Posterior vena cava (tissue), 2 donors: ENCODE results near the gene PIAS4. TPM values are rescaled to one million over a fixed set of nuclear protein-coding genes. Genes with fewer than 3 reads are reported as not detected.

Experiments
- DNase-seq: peaks from one replicate; pipeline ENCODE4 v3.0.0-alpha.2; 2020; ENCODE audit warnings: low spot score
- intact Hi-C, 2 donors: fragments of 100-400 bp; cut with DNase I; formaldehyde crosslinking; loops; one replicate each; pipeline versions ENCODE4 v1.14.1 to v1.14.2; 2022 to 2023
- microRNA-seq, 2 donors: library from miRNA; unstranded; fragments of <30 nt; microRNA quantifications; one replicate each; pipeline ENCODE4 v1.2.0, GENCODE V29; 2020 to 2021; ENCODE audit warnings: borderline microRNAs expressed in 2 of 2
- total RNA-seq, 2 donors: library from RNA; stranded (reverse); fragmentation: NEBNext Ultra II Directional; extraction: Animal tissue kit (Norgen Biotek cat#: 25700); gene quantifications; one replicate each; pipeline ENCODE4 v1.2.1, GENCODE V29; 2021
- donor health status: DM: yes; HTN: yes; CAD: no.
- donor health status: DM: yes; HTN: yes; CAD: no.

The PIAS4 gene
- total RNA-seq, 2 donors from 2014 or later, result 14.4 to 16.1 TPM

- intact Hi-C loops, result no loop called here
- DNase-seq, result no peak
These were observed 76.4 kb downstream of the PIAS4 start for GRCh38 chr19:4083677-4084546.

DNA sequence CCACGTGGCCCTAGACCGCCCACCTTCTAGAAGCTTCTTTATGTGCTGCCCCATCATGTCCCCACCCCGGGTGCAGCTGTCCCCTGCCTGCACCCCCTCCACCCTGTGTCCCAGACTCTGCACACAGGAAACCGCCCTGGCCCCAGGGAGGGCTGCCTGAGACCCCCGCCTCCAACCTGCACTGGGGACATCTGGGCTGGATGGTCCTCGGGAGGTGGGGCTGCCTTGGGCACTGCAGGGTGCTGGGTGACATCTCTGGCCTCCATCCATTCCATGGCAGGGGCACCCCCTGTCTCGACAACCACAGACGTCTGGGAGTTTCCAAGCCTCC, 77.0 kb downstream of the PIAS4 start:
- DNase-seq, result no peak
- intact Hi-C loops, result no loop called here

DNA sequence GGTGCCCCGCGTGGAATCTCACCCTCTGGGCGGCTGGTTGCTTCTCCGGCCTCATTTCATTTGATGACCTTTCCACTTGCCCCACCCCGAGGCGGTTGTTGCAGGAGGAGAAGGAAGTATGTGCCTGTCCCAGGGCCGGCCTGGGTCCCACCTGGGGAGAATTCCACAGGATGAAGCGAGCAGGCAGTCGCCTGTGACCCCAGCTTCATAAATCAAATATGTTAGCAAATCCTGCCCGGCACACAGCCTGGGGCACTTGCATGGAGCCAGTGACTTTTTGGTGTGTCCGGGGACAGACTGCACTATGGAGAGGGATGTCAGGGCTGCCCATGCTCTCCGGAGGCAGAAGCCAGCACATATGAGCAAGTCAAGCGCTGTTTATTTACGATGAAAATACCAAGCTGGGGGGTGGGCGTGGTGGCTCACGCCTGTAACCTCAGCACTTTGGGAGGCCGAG, 78.9 kb downstream of the PIAS4 start:
- intact Hi-C loops, result no loop called here
- no peak for DNase-seq

DNA sequence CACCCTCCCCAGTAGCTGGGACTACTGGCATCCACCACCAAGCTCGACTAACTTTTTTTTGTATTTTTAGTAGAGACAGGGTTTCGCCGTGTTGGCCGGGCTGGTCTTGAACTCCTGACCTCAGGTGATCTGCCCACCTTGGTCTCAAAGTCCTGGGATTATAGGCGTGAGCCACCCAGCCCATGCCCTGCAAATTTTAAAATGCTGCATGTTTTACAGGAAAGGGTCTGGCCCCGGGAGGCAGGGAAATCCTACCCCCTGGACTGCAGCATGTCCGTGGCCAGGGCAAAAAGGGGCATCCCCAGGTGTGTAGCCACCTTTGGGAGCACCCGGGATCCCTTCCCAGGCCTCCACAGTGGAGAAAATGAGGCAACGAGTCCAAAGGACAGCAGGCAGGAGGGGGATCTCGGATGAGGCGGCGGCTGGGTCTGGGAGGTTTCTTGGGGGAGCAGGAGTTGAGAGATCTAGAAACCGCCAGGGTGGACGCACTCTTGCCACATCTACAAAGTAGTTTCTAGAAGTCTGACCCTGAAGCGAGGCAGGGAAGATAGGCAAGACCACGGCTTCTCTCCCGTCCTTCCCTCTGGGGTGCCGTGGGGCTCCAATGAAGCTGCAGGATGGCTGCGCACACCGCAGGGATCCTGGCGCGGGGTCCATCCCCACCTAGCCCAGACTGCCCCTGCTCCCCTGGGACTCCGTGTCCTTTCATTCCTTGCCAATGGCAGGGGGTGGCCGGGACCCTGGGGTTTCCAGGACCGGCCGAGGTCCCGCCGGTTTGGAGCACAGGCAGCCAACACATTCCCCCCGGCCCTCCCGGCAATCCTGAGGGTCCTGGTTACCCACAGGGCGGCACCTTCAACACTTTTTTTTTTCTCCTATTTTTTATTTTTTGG, 80.5 kb downstream of the PIAS4 start:
- intact Hi-C loops, result no loop called here
- no peak for DNase-seq

DNA sequence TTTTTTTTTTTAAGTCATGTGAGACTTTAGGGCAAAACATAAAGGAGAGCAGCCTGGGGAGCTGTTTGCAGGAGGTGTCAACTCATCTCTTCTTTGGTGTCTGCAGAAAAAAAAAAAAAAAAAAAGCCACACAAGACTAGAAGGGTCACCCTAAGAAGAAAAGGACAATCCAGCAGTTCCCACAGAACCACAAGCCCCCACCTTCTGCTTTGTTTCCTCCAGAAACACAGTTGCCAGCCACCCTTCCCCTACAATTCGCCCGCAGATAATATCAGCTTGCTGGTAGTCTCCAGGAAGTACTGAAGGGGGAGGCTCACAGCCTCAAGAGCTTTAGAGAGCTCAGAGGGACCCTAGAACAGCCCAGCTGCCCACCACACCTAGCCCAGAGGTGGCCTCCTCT, 81.4 kb downstream of the PIAS4 start:
- no peak for DNase-seq
- intact Hi-C loops, result no loop called here

Small RNA genes lying within 50 kb of the gene (microRNA-seq; reads per million reads assigned to microRNA genes)
- gene MIR637, result 0 reads per million in 2 donors

Other genes starting within 250 kb of the PIAS4 start
- gene APBA3, start 246.0 kb upstream of the PIAS4 start, total RNA-seq, result 10 to 100 TPM; 10.5 to 13.1 TPM
- gene MRPL54, start 245.1 kb upstream of the PIAS4 start, total RNA-seq, result 10 to 100 TPM; 45.3 to 58.8 TPM
- not detected for gene RAX2, start 235.5 kb upstream of the PIAS4 start, total RNA-seq
- 1 to 10 TPM; 1.1 to 2.8 TPM for gene MATK, start 221.4 kb upstream of the PIAS4 start, total RNA-seq
- not detected for gene ZFR2, start 138.7 kb upstream of the PIAS4 start, total RNA-seq
- under 1 TPM in 1 of 2 donors, not detected in 1; 0.05 TPM for gene ATCAY, start 127.1 kb upstream of the PIAS4 start, total RNA-seq
- 1 to 10 TPM in 1 of 2 donors, under 1 TPM in 1; 0.51 to 2.3 TPM for gene NMRK2, start 74.7 kb upstream of the PIAS4 start, total RNA-seq
- 10 to 100 TPM; 64.5 to 94.9 TPM for gene DAPK3, start 36.6 kb upstream of the PIAS4 start, total RNA-seq
- 1,000 to 10,000 TPM; 1,536 to 1,555 TPM for gene EEF2, start 22.3 kb upstream of the PIAS4 start, total RNA-seq
- 10 to 100 TPM; 41.8 to 50.6 TPM for gene ZBTB7A, start 59.2 kb downstream of the PIAS4 start, total RNA-seq
- 10 to 100 TPM; 82.8 to 88.4 TPM for gene MAP2K2, start 116.4 kb downstream of the PIAS4 start, total RNA-seq
- not detected for gene CREB3L3, start 145.9 kb downstream of the PIAS4 start, total RNA-seq
- gene SIRT6, start 174.8 kb downstream of the PIAS4 start, total RNA-seq, result 10 to 100 TPM; 16.4 to 18.4 TPM
- under 1 TPM; 0.69 to 1.00 TPM for gene ANKRD24, start 175.0 kb downstream of the PIAS4 start, total RNA-seq
- gene EBI3, start 221.8 kb downstream of the PIAS4 start, total RNA-seq, result 1 to 10 TPM; 2.0 to 4.6 TPM
- 10 to 100 TPM; 12.3 to 12.8 TPM for gene YJU2, start 239.3 kb downstream of the PIAS4 start, total RNA-seq